Activated CD8-positive, alpha-beta memory T cell treated with anti-CD3 and anti-CD28 coated beads, Interleukin-2, amount 50 U/mL, for 24 hours (primary cell): ENCODE results near the gene VPS35L.

Experiments
- DNase-seq: peaks from one replicate; pipeline ENCODE4 v3.0.0-alpha.2; 2020; ENCODE audit errors: extremely low read depth

VPS35L gene

DNA sequence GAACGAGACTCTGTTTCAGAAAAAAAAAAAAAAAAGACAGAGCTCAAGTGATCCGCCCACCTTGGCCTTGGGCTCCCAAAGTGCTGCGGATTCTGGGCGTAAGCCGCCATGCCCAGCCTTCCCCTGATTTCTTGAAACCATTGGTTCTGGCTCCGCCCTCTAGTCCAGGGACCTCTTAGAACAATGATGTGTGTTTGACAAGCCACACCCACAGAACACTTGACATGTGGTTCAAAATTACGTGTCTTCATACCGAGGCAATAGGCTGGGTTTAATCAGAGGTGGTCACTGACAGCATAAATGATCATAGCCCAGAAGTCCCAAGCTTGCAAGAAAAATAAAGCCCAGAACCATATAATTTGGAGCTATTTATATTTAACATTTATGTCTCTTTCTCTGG is 139.5 kb downstream of the VPS35L start:
- DNase-seq: no peak

DNA sequence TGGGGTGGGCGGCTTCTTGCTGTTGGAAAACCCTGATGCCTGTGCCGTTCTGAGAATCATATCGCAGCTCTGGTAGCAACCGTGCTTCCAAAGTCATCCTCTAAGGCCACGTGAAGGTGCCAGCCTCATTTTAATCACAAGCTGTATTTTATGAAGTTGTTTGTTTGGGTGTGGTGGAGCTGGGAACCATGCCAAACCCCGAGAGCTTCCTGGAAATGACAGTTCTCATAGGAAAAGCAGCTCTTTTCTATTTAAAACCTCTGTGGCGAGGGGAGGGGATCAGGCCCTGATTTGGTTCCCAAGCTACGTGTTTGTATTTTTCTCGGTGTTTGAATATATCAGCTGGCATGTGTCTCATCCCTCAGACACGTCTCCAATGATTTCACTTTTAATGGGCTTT is 140.8 kb downstream of the VPS35L start:
- no peak for DNase-seq

DNA sequence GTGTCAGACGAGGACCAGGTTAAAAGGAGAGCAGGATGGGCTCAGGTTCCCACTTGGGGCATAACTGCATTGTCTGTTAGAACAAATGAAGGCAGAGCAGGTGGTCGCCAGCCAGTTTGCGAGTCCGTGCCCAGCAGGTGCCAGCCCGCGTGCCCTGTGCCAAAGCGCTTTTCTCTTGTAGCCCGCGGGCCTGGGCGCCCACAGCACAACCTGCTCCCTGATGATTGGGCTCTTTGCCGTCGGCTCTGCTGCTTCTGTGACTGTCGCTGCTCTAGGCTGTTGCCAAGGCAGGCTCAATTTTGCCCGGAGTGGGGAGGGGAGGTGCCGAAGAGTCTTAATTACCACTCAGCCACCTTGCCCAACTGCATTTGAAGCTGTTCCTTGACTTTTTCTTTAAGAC is 141.5 kb downstream of the VPS35L start:
- DNase-seq: no peak

DNA sequence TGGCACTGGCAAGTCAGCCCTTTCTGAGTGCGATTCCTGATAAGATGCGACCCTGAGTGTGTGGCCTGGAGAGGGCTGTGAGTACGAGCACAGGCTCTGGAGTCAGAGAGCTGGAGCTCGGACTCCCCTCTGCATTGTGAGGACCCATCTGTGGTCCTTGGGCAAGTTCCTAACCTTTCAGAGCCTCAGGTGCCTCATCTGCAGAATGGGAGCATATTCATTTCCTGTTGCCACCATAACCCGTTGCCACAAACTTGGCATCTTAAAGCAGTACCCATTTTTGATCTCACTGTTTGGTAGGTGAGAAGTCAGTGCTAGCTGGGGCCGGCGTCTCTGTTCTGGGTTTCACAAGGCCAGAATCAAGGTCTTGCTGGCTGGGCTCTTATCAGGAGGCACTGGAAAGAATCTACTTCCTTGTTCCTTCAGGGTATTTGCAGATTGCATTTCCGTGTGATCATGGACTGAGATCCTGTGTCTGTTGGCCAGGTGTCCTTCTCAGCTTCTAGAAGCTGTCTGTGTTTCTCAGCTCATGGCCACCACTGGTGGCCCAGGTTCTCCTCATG is 142.3 kb downstream of the VPS35L start:
- no peak for DNase-seq

DNA sequence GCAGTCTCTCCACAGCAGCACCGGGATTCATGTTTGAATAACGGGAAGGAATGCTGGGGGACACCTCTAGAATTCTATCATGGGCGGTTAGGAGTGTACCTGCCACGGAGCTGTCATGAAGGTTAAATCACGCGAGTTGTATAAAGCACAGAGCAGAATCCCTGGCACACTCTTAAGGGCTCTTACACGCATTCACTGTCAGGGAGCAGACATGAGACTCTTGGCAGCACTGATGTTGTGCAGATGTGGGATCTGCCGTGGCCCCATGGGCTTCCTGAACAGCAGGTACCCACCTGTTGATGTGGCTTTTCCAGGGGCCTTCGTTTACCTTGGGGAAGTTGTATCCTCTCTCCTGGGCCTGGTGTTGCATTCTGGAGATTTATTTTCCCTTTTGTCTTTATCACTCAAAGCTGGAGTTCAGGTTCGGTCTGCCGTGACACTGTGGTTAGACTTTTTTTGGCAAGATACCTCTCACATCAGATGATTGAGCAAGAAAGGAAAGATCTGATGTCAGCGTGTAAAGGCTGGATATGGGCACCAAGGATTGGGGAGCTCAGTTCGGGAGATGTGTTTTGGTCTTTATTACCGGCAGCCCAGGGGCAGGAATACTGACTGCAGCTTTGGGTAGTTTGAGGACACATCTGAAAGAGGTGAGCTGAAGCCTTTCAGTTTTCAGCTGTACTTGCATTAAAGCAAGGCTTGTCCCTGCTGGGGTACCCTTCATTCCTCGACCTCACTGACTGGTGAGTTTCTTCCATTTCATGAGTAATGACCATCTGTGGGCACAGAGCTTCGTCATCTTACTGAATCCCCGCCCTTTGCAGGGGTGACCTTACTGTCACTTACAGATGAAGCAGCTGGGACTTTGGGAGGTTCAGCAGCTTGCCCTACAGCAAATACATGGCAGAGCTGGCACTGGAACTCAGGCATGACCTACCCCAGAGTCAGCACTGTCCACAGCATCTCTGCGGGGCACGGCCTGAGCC is 143.3 kb downstream of the VPS35L start:
- DNase-seq: no peak

DNA sequence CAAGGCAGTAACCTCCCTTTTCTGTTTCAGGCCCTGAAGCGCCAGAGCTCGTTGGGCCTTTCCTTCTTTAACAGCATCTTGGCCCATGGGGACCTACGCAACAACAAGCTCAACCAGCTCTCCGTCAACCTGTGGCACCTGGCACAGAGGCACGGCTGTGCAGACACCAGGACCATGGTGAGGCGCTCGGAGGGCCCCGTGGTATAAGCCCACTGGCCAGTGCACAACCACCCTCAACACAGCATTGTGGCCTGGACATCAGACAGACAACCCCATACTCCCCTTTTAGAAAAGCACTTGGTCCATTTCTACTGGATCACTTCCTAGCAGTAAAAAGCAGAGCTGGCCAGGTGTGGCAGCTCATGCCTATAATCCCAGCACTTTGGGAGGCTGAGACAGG is 144.0 kb downstream of the VPS35L start:
- DNase-seq: no peak

DNA sequence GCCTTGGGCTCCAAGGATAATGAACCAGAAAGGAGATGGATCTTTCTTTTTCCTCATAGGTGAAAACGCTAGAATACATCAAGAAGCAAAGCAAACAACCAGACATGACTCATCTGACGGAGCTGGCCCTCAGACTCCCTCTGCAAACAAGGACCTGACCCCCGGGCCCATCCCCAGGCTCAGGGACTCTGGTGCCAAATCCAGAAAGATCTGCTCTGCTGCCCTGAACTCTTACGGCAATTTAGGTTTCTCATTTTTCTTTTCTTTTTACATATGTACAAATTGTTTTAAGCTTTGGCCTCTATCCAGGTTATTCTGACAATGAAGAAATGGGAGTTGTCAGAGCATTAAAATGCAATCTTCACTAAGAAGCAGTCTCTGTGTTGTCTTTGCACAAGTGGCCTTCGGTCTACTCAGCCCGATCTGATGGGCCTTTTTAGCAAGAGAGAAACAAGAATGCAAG is 144.8 kb downstream of the VPS35L start:
- DNase-seq: no peak

DNA sequence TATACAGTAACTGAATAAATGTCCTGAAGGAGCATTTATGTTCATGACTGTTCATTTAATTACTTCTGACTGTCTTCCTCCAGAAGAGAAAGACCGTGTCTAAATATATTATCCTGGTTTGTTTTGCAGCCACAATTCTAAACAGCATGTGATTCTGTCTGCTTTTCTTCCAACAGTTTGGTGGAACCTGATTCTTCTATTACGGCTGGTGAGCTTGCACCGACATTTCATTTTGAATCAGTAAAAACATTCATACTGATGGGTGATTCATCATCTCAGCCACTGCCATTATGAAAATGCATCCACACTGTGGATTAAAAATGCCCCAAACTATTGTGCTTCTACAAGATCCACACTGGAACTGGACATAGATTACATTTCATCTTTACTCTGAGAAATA is 145.6 kb downstream of the VPS35L start:
- no peak for DNase-seq

DNA sequence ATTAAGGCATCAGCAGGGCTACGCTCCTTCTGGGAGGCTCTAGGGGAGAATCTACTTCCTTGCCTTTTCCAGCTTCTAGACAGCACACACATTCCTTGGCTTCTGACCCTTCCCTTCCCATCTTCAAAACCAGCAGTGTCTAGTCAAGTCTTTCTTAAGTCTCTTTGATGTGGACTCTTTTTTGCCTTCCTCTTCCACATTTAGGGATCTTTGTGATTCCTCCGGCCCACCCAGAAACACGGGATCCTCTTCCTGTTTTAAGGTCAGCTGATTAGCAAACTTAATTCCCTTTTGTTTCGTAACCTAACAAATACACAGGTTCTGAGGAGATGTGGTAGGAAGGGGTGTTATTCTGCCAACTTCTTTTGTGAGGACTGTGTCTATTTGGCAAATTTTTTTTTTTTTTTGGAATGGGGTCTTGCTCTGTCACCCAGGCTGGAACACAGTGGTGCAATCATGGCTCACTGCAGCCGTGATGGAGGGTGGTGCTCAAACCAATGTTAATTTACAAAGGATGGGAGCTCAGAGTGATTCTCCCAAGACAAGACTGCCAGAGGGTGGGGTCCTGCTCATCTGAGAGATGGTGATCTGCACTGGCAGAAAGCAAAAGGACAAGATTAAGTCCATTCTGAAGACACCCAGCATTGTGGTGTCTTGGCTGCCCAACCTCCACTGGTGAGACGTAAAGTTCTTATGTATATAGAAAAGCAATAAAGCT is 147.8 kb downstream of the VPS35L start:
- DNase-seq: no peak

DNA sequence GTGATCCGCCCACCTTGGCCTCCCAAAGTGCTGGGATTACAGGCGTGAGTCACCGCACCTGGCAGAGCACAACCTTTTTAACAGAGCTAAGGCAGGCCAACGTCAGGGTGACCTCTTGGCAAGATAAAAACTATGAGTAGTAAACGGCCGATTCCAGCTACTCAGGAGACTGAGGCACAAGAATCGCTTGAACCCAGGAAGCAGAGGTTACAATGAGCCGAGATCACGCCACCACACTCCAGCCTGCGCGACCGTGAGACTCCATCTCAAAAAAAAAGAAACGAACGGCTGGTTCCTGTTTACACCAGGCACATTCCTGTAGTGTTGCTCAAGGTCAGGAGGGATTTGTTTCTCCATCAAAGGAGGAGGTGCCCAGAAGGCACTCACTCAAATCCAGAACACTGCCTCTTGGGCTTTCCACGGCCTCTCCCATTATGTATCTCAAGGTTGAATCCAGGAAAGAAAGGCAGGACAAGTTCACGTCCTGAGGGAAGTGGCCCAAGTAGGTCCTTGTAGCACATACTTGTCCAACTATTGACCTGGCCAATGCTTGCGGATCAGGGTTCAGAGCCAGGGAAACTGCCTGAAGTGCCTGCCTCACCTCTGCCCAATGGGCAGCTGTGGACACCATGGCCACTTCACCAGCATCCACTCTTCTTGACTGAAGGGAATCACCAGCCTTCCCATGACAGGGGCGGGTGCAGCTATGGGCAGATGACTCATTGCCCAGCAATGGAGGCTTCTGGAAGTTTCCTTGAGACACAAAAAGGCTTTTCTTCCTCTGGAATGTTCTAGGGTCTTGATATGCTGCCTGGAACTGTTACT is 149.0 kb downstream of the VPS35L start:
- no peak for DNase-seq

DNA sequence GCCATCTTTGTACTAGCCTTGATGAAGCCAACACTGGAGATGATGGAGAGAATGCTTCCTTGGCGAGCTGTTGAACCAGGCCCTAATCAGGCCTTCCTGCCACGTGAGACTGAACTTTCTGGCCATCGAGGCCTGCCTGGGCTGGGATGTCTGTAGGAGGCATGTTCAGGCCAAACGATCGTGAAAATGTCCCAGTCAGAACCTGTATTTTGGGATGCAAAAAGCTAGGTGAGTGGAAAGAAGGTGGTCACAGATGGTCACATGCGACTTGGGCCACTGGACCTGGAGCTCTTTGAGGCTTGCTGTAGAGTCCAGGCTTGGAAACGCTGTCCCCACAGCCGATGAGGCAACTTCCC is 149.6 kb downstream of the VPS35L start:
- no peak for DNase-seq

DNA sequence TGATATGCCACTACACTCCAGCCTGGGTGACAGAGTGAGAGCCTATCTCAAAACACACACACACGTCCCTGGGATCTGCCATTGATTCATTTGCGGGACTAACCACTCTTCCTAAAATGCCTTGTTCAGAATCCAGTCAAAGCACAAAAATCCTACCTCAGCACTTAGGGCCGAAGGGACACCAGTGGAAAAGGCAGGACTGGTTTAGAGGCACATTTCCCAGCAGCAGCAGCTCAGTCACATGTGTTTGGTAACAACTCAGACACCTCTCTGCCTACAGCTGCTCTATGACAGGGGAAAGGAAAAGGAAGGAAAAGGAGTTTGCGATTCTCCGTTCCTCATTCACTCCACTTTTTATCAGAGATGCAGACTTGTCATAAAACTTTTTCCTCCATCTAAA is 150.3 kb downstream of the VPS35L start:
- DNase-seq: no peak

DNA sequence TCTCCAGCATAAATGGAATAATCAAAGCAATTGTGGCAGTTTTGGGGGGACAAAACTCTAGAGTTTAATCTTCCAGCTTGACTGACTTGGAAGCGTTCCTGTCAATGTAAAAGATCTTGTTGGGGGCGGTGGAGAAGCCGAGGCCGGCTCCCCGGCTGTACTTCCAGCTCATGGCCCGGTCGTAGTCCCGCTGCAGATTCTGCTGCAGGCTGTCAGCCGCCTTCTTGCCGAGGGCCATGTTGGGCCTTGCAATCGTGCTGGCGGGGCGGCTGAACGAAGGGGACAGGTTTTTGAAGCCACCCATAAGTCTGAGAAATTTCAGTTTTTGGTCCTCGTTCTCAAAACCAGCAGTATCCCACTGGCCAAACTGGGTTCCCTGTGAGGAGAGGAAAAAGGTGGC is 151.3 kb downstream of the VPS35L start:
- DNase-seq: no peak

DNA sequence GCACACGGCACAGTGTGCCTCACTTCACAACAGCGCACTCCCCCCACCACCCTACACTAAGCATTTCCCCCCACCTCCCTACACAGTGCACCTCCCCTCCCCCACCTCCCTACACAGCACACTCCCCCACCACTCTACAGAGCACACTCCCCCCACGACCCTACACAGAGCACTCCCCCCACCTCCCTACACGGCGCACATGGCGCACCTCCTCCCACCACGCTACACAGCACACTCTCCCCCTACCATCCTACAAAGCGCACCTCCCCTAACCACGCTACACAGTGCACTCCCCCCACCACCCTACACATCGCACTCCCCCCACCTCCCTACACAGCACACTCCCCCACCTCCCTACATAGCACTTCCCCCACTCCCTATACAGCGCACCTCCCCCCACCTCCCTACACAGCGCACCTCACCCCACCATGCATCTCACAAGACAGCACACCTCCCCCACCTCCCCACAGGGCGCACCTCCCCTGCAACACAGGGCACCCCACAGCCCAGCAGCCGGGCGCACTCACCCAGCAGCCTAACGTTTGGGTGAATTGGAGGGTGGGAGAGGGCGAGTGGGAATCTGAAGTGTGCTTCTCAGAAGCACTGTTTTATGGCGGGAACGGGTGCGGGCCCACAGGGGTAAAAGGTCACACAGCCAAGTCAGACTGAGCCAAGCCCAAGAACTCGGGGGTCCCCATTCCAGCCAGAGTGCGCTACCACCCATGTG is 152.2 kb downstream of the VPS35L start:
- DNase-seq: no peak

DNA sequence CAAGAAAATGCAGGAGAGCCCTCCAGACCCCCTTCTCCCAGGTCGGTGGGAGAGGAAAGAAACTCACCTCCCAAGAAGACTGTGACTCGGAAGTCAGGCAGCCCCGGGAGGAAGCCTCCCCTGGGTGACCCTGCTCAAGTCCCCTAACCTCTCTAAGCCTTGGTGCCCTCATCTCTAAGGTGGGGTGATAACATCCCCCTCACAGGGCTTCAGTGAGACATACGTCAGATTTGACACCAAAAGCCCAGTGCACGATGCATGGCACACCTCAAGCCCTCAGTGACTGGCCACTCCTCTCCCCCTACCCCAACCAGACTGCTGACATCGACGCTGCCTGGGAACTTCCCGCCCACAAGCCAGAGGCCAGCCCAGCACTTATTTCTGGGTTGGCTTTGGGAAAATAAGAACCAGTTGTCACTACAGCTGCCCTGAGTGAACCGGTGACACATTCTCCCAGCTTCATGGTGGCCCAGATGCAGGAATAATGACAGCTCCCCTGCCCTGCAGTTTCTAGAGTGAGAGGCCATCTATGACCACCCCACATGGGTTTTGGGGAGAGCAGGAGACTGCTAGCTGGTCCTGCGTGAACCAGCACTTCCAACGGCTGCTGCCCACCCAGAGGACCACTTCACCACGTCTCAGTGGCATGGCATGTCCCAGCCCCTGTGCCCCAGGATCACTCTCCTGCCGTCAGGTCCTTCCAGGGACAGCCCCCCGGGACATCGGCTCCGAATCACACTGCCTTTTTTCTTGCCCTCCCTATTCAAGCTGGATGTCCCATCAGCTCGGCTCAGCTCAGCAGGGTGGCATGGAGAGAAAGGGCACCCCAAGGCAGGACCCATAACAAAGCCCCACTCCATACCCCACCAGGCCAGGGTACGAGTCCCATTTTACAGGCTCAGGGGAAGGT is 153.0 kb downstream of the VPS35L start:
- DNase-seq: no peak

DNA sequence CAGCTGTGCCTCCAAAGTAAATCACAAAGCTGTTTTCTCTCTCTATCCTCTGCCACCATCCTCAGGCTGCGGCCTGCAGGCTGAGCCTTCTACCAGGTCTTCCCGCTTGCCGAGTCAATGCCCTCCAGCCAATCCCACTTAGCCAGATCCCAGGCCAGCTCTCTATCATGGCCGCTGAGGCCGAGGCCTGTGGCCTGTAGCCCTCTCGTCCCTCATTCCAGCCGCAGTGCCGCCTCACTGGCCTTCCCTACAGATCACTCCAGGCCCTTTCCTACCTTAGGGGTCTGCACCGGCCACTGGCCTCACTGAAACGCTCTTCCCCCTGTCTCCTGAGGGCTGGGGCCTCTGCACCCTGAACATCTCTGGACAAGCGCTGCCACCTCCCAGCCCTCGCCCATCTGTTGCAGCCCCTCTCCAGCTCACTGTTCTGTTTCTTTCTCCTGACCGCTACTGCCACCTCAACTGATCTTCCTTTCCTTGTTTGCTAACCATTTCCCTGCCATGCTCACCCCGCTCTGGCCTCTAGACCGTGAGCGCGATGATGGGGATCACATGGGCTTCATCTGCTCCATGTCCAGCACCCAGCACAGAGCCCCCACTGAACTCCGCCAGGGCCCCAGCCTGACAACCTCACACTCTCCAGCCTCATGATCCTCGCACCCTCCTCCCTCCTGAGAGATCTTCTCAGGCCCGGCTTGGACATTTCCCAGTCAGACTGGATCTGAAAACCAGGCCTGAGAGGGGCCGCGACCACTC is 154.1 kb downstream of the VPS35L start:
- no peak for DNase-seq

DNA sequence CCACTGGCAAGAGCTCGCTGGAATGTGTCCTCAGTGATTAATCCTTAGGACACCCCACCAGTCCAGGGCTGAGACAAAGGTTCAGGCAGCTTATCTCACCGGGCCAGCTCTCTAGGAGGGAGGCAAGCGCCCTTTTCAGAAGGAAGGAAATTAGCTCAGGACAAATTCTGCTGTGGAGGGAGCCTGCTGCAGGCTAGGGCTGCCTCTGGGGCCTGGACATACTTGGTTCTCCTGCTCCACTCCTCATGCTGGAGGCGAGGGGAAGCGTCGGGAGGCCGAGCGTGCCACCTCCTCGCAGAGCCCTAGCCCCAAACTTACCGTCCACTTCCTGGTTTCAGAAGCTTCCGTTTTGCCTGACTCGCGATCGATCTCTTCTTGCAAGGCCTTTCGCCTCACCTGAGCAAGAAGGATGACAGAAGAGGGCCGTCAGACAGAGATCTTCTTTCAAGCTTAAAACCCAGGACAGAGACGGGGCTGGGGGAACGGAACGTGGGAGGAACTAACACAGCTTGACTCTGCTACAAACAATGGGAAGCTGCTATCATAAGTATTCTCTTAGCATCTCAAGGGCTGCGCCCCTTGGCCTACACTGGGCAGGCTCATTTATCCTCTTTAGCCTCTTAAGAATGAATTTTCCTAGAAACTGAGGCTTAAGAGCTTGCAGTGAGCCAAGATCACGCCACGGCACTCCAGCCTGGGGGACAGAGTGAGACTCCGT is 154.8 kb downstream of the VPS35L start:
- DNase-seq: no peak

DNA sequence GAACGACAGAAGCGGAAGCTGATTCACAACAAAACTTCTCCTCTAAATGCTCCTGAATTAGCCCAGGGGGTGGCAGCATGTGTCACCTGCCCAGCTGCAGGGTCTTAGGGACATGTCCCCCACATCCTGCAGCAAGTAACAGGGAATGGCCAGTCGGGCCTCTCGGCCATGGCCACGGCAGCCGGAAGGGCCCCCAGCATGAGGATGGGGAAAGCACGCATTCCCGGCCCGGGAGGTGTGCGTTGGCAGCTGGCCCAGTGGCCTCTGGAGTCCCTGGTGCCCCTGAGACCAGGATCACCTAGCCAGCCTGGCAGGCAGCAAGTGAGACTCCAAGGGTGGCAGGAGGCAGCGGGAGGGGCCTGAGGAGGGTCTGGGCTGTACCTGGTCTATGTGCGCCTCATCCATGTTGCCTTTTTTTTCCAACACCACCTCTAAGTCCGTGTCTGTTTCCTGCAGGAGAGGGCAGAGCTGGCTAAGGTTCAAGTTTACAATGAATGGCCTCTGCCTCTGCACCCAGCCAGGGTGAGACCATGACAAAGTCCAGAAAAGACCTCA is 155.6 kb downstream of the VPS35L start:
- no peak for DNase-seq
